Neural crest cell (in vitro differentiated cells): ENCODE measurements around the gene SPTSSA. TPM values are rescaled to one million over a fixed set of nuclear protein-coding genes. Genes with fewer than 3 reads are reported as not detected.
A peak's percentile ranks its signal among the peaks of the same experiment; 100 is the strongest.

ENCODE experiments used
- DNase-seq: peaks from one replicate; pipeline ENCODE4 v3.0.0; 2021; ENCODE audit warnings: low read depth, mixed read lengths, low spot score
- H3K27ac Mint-ChIP-seq: one replicate; pipeline ENCODE4 v1.8.0; 2021; ENCODE audit warnings: mild to moderate bottlenecking, mixed read lengths; ENCODE audit not compliant: unreplicated experiment
- H3K27me3 Mint-ChIP-seq: 2 replicates; pipeline ENCODE4 v1.8.0; 2021; ENCODE audit warnings: low read depth, mild to moderate bottlenecking, mixed read lengths
- H3K36me3 Mint-ChIP-seq: 2 replicates; pipeline ENCODE4 v1.8.0; 2021; ENCODE audit warnings: low read depth, mild to moderate bottlenecking, mixed read lengths
- H3K4me1 Mint-ChIP-seq: 2 replicates; pipeline ENCODE4 v1.8.0; 2021; ENCODE audit warnings: mixed read lengths
- H3K4me3 Mint-ChIP-seq: one replicate; pipeline ENCODE4 v1.8.0; 2021; ENCODE audit warnings: mild to moderate bottlenecking, mixed read lengths
- H3K9me3 Mint-ChIP-seq: 2 replicates; pipeline ENCODE4 v1.8.0; 2021; ENCODE audit warnings: mixed read lengths
- CTCF ChIP-seq: fragments of 200-600 bp; sonication (generic); conservative IDR thresholded peaks from 2 replicates; pipeline ENCODE4 v1.5.0; 2021; ENCODE audit warnings: antibody characterized with exemption, mild to moderate bottlenecking
- total RNA-seq: library from RNA; stranded (reverse); gene quantifications from 2 replicates; pipeline ENCODE4 v1.2.1, GENCODE V29; 2021

Gene SPTSSA
- total RNA-seq, 1 donor from 2014 or later = 24.7 TPM

- H3K36me3 Mint-ChIP-seq = peaks cover 3% of the 10 kb centered on the region
- TF ChIP-seq CTCF = no peak
- H3K9me3 Mint-ChIP-seq = no peaks in the 10 kb centered on the region
- DNase-seq = no peak
- H3K4me1 Mint-ChIP-seq = peaks cover 25% of the 10 kb centered on the region
- no peak overlapping the region for H3K4me3 Mint-ChIP-seq
- H3K27me3 Mint-ChIP-seq = no peaks in the 10 kb centered on the region
- no peak overlapping the region for H3K27ac Mint-ChIP-seq
These were observed 4.9 kb downstream of the SPTSSA start for GRCh38 chr14:34457186-34457585.

- Mint-ChIP-seq H3K27ac (peak overlapping the region; percentile 64), H3K4me1 (peaks cover 9% of the 10 kb centered on the region), H3K4me3 (no peak overlapping the region)
These were observed 8.8 kb downstream of the SPTSSA start for GRCh38 chr14:34453226-34453625.

GRCh38 chr14:34452258-34452822 lies 9.7 kb downstream of the SPTSSA start:
- Mint-ChIP-seq H3K4me3 (no peak overlapping the region), H3K27me3 (no peaks in the 10 kb centered on the region), H3K4me1 (peaks cover 9% of the 10 kb centered on the region), H3K9me3 (no peaks in the 10 kb centered on the region), H3K36me3 (peaks cover 5% of the 10 kb centered on the region), H3K27ac (no peak overlapping the region)
- no peak for TF ChIP-seq CTCF
- DNase-seq = no peak

More at GRCh38 chr14:34453226-34453625, 8.8 kb downstream of the SPTSSA start:
- no peak for TF ChIP-seq CTCF
- Mint-ChIP-seq H3K27me3 (no peaks in the 10 kb centered on the region), H3K36me3 (peaks cover 5% of the 10 kb centered on the region), H3K9me3 (no peaks in the 10 kb centered on the region)
- DNase-seq = no peak

- Mint-ChIP-seq H3K36me3 (peaks cover 6% of the 10 kb centered on the region), H3K27me3 (no peaks in the 10 kb centered on the region), H3K4me3 (no peak overlapping the region), H3K9me3 (no peaks in the 10 kb centered on the region), H3K4me1 (peaks cover 9% of the 10 kb centered on the region), H3K27ac (no peak overlapping the region)
- DNase-seq = no peak
- TF ChIP-seq CTCF = no peak
These were observed 11.1 kb downstream of the SPTSSA start for GRCh38 chr14:34450958-34451357.

- no peak for TF ChIP-seq CTCF
- Mint-ChIP-seq H3K4me3 (no peak overlapping the region), H3K4me1 (peaks cover 9% of the 10 kb centered on the region), H3K27ac (no peak overlapping the region), H3K27me3 (no peaks in the 10 kb centered on the region), H3K36me3 (peaks cover 6% of the 10 kb centered on the region), H3K9me3 (no peaks in the 10 kb centered on the region)
- no peak for DNase-seq
These were observed 11.5 kb downstream of the SPTSSA start for GRCh38 chr14:34450542-34450915.
